Activated naive CD8-positive, alpha-beta T cell (primary cell): ENCODE results near the gene PIEZO2.

ENCODE experiments used
- H3K27ac Mint-ChIP-seq: one replicate; pipeline ENCODE4 v1.8.0; 2021; ENCODE audit warnings: mixed read lengths
- H3K27me3 Mint-ChIP-seq: one replicate; pipeline ENCODE4 v1.8.0; 2021; ENCODE audit warnings: mixed read lengths
- H3K36me3 Mint-ChIP-seq: one replicate; pipeline ENCODE4 v1.8.0; 2021; ENCODE audit warnings: mixed read lengths
- H3K4me1 Mint-ChIP-seq: one replicate; pipeline ENCODE4 v1.8.0; 2021; ENCODE audit warnings: low read depth, mixed read lengths
- H3K4me3 Mint-ChIP-seq: one replicate; pipeline ENCODE4 v1.8.0; 2021; ENCODE audit warnings: mild to moderate bottlenecking, mixed read lengths
- H3K9me3 Mint-ChIP-seq: one replicate; pipeline ENCODE4 v1.8.0; 2021; ENCODE audit warnings: low read depth, mixed read lengths

The PIEZO2 gene

GRCh38 chr18:10896851-10897250 is 252.5 kb downstream of the PIEZO2 start:
- no peak overlapping the region for H3K4me3 Mint-ChIP-seq

GRCh38 chr18:10895976-10896375 is 253.4 kb downstream of the PIEZO2 start:
- H3K9me3 Mint-ChIP-seq, result no peaks in the 10 kb centered on the region
- no peaks in the 10 kb centered on the region for H3K27me3 Mint-ChIP-seq
- no peak overlapping the region for H3K4me3 Mint-ChIP-seq
- no peaks in the 10 kb centered on the region for H3K36me3 Mint-ChIP-seq
- H3K27ac Mint-ChIP-seq, result no peak overlapping the region
- H3K4me1 Mint-ChIP-seq, result no peaks in the 10 kb centered on the region

More at GRCh38 chr18:10896851-10897250, 252.5 kb downstream of the PIEZO2 start:
- Mint-ChIP-seq H3K27me3 (no peaks in the 10 kb centered on the region), H3K9me3 (no peaks in the 10 kb centered on the region), H3K27ac (no peak overlapping the region), H3K36me3 (no peaks in the 10 kb centered on the region), H3K4me1 (no peaks in the 10 kb centered on the region)

DNA sequence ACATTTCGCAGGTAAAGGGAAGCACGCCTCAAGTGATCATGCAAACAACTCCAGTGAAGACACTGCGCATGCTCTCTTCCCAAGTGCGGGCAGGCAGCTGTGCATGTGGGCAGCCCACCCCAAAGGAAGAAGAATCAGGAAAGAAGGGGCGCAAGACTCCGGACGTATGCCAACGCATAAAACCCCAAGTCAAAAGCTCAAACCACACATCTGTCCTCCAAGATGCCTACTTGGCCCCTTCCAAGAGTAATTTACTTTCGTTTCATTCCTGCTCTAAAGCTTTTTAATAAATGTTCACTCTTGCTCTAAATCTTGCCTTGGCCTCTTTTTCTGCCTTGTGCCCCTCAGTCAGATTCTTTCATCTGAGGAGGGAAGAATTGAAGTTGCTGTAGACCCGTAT is 254.9 kb downstream of the PIEZO2 start:
- H3K4me1 Mint-ChIP-seq, result no peaks in the 10 kb centered on the region
- H3K27me3 Mint-ChIP-seq, result peaks cover 1% of the 10 kb centered on the region
- no peak overlapping the region for H3K4me3 Mint-ChIP-seq
- H3K36me3 Mint-ChIP-seq, result no peaks in the 10 kb centered on the region
- H3K9me3 Mint-ChIP-seq, result no peaks in the 10 kb centered on the region
- H3K27ac Mint-ChIP-seq, result no peak overlapping the region

DNA sequence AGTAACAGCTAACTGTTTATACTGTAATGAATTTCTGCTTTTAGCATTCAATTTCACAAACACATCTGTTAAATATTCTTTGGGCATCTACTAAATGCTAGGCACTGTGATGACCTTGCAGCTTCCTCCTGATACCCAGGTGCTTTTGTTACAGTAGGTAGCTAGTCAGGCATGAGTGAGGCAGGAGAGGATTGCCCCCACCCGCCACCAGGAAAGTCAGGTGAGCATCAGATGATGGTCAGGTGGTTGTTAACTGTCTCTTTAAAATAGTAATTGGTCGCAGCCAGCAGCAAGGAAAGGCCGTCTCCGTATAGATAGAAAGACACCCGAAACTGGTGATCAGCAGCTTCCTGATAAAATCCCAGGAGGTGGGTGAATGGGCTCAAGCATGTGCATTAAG is 255.6 kb downstream of the PIEZO2 start:
- no peak overlapping the region for H3K27ac Mint-ChIP-seq
- H3K27me3 Mint-ChIP-seq, result peaks cover 1% of the 10 kb centered on the region
- no peak overlapping the region for H3K4me3 Mint-ChIP-seq
- no peaks in the 10 kb centered on the region for H3K9me3 Mint-ChIP-seq
- H3K4me1 Mint-ChIP-seq, result no peaks in the 10 kb centered on the region
- no peaks in the 10 kb centered on the region for H3K36me3 Mint-ChIP-seq

DNA sequence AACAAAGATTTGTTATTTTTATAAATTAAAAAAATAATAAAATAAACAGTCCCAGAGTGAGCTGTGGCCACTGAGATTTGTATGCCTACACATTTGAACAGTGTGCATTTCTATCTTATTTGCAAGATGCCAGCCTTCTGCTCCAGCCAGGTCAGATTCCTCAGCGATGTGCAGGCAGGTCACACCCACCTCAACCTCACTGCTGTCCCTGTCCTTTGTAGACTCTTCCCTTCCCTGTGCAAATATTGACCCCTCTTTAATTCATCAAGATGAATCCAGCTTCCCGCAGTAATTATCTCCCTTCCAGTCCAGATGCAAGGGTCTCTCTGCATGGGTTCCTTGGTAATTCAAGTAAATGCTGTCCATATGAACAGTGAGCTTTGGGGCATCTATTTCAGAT is 256.2 kb downstream of the PIEZO2 start:
- peaks cover 1% of the 10 kb centered on the region for H3K27me3 Mint-ChIP-seq
- H3K9me3 Mint-ChIP-seq, result no peaks in the 10 kb centered on the region
- no peaks in the 10 kb centered on the region for H3K4me1 Mint-ChIP-seq

DNA sequence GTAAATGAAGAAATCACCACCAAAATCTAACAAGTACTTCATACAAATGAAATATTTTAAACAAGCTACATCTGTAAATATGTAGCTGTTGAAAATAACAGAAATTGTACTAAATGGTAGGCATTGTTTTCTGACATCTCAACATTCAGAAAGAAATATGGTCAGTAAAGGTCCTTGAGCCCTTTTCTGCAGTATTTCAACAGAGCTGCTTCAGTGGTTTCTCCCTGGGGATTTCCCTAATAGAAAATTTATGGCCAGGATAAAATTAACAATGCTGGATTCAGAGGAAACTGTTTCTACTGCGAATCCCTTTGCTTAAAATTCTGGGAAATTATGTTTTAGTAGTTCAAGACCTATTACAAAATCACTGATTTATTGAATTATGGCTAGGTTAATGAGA is 256.6 kb downstream of the PIEZO2 start:
- peaks cover 1% of the 10 kb centered on the region for H3K27me3 Mint-ChIP-seq
- H3K9me3 Mint-ChIP-seq, result no peaks in the 10 kb centered on the region
- H3K4me1 Mint-ChIP-seq, result no peaks in the 10 kb centered on the region
- H3K27ac Mint-ChIP-seq, result no peak overlapping the region
- H3K4me3 Mint-ChIP-seq, result no peak overlapping the region
- H3K36me3 Mint-ChIP-seq, result no peaks in the 10 kb centered on the region

More for the DNA sequence above, 256.2 kb downstream of the PIEZO2 start:
- no peak overlapping the region for H3K27ac Mint-ChIP-seq
- no peak overlapping the region for H3K4me3 Mint-ChIP-seq
- no peaks in the 10 kb centered on the region for H3K36me3 Mint-ChIP-seq

- no peak overlapping the region for H3K4me3 Mint-ChIP-seq
- H3K36me3 Mint-ChIP-seq, result no peaks in the 10 kb centered on the region
- H3K27me3 Mint-ChIP-seq, result peaks cover 1% of the 10 kb centered on the region
- H3K27ac Mint-ChIP-seq, result no peak overlapping the region
- no peaks in the 10 kb centered on the region for H3K9me3 Mint-ChIP-seq
- H3K4me1 Mint-ChIP-seq, result no peaks in the 10 kb centered on the region
Observed at GRCh38 chr18:10890022-10890421, 259.3 kb downstream of the PIEZO2 start.

GRCh38 chr18:10878703-10879102 is 270.7 kb downstream of the PIEZO2 start:
- no peak overlapping the region for H3K4me3 Mint-ChIP-seq
- no peaks in the 10 kb centered on the region for H3K9me3 Mint-ChIP-seq
- no peaks in the 10 kb centered on the region for H3K27me3 Mint-ChIP-seq
- no peaks in the 10 kb centered on the region for H3K36me3 Mint-ChIP-seq
- H3K4me1 Mint-ChIP-seq, result no peaks in the 10 kb centered on the region
- H3K27ac Mint-ChIP-seq, result no peak overlapping the region

- Mint-ChIP-seq H3K36me3 (no peaks in the 10 kb centered on the region), H3K4me1 (no peaks in the 10 kb centered on the region), H3K27me3 (no peaks in the 10 kb centered on the region), H3K27ac (no peak overlapping the region), H3K4me3 (no peak overlapping the region), H3K9me3 (no peaks in the 10 kb centered on the region)
Observed at GRCh38 chr18:10877987-10878386, 271.4 kb downstream of the PIEZO2 start.

- H3K4me1 Mint-ChIP-seq, result no peaks in the 10 kb centered on the region
Observed at GRCh38 chr18:10875811-10876210, 273.6 kb downstream of the PIEZO2 start.

DNA sequence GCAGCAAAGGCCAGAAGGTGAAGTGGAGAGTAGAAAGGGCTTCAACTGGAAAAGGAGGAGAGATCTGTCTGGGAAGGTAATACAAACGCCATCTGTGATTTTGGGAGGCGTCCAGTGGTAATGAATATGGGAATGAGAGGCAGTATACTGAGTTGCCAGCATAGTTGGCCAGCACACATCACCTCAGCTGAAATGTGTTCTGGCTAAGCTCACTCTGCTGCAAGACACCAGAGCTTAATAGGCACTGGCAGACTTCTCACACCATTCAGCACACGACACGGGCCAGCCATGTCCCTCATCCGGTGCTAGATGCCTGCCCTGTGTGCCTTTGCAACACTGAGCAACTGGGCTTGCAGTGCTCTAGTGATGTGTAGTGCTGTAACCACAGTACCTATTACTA is 277.1 kb downstream of the PIEZO2 start:
- Mint-ChIP-seq H3K27ac (no peak overlapping the region), H3K4me3 (no peak overlapping the region), H3K36me3 (no peaks in the 10 kb centered on the region)

More at GRCh38 chr18:10875811-10876210, 273.6 kb downstream of the PIEZO2 start:
- Mint-ChIP-seq H3K36me3 (no peaks in the 10 kb centered on the region), H3K4me3 (no peak overlapping the region), H3K27ac (no peak overlapping the region), H3K9me3 (no peaks in the 10 kb centered on the region), H3K27me3 (no peaks in the 10 kb centered on the region)

GRCh38 chr18:10864722-10865121 is 284.6 kb downstream of the PIEZO2 start:
- H3K9me3 Mint-ChIP-seq, result peaks cover 7% of the 10 kb centered on the region
- H3K4me3 Mint-ChIP-seq, result no peak overlapping the region
- H3K27ac Mint-ChIP-seq, result no peak overlapping the region
- no peaks in the 10 kb centered on the region for H3K4me1 Mint-ChIP-seq
- H3K27me3 Mint-ChIP-seq, result no peaks in the 10 kb centered on the region
- H3K36me3 Mint-ChIP-seq, result no peaks in the 10 kb centered on the region

More for the DNA sequence above, 277.1 kb downstream of the PIEZO2 start:
- Mint-ChIP-seq H3K27me3 (no peaks in the 10 kb centered on the region), H3K4me1 (no peaks in the 10 kb centered on the region), H3K9me3 (no peaks in the 10 kb centered on the region)

GRCh38 chr18:10863026-10863425 is 286.3 kb downstream of the PIEZO2 start:
- Mint-ChIP-seq H3K36me3 (no peaks in the 10 kb centered on the region), H3K4me3 (no peak overlapping the region), H3K4me1 (no peaks in the 10 kb centered on the region), H3K27ac (no peak overlapping the region), H3K27me3 (no peaks in the 10 kb centered on the region), H3K9me3 (peaks cover 7% of the 10 kb centered on the region)

DNA sequence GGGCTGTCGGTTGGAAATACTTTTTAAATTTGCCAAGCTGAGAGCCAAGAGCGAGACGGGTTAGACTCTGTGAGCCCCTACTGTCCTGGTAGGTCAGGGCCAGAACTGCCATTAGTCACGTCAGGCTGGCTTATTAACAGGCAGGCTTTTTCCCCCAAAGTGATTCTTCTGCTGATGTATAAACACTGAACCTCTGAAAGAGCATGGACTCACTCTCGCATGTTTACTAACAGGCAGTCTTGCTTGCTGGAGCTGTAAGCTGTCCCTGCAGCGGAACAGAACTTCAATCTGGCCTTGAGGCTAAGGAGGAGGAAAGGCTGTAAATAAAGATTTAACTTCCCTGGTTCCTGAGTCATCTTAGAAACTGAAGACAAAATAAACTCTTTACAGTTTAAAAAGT is 288.4 kb downstream of the PIEZO2 start:
- no peaks in the 10 kb centered on the region for H3K4me1 Mint-ChIP-seq
- no peaks in the 10 kb centered on the region for H3K27me3 Mint-ChIP-seq
- no peaks in the 10 kb centered on the region for H3K36me3 Mint-ChIP-seq
- no peak overlapping the region for H3K4me3 Mint-ChIP-seq
- peaks cover 7% of the 10 kb centered on the region for H3K9me3 Mint-ChIP-seq
- H3K27ac Mint-ChIP-seq, result no peak overlapping the region

DNA sequence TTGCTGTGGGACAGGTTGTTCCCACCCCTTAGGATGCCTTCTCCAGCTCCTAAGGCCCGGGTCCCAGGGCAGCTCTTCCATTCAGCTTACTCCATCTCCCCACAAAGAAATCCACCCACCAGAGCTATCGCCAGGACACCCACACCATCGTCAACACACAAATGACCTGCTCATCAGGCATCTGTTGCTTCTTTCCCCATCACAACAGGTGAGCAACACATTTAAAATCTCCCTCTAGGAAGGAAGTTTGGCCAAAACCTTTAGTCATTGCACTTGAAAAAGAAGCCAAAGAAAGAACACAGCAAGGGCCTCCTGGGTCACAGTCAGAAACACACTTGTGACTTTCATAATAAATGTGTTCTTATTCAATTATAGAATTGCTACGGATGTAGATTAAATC is 289.0 kb downstream of the PIEZO2 start:
- H3K4me3 Mint-ChIP-seq, result no peak overlapping the region
- no peak overlapping the region for H3K27ac Mint-ChIP-seq
- H3K27me3 Mint-ChIP-seq, result no peaks in the 10 kb centered on the region

DNA sequence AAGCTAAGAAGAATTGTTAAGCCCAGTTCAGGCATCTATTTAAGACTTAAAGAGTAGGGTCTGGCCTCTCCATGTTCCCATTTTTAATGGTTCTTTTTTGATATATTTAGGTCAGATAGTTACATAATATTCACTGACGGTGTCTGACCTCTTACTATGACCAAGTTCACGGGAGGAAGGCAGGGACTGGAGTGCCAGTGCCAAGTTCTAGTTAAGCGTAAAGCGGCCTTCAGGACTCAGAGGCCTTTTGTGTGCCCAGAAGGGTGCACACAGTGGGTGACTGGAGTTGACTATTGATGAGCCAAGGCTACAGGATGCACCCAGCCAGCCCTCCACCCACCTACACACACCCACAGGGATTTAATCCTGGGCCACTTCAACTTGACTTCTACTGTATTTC is 290.9 kb downstream of the PIEZO2 start:
- Mint-ChIP-seq H3K4me1 (no peaks in the 10 kb centered on the region), H3K36me3 (no peaks in the 10 kb centered on the region), H3K4me3 (no peak overlapping the region), H3K9me3 (no peaks in the 10 kb centered on the region), H3K27ac (no peak overlapping the region), H3K27me3 (peaks cover 2% of the 10 kb centered on the region)

More for the DNA sequence above, 289.0 kb downstream of the PIEZO2 start:
- Mint-ChIP-seq H3K4me1 (no peaks in the 10 kb centered on the region), H3K9me3 (peaks cover 7% of the 10 kb centered on the region), H3K36me3 (no peaks in the 10 kb centered on the region)
